Stimulated activated memory B cell treated with anti-CD40 and anti-IgM and Interleukin-4, amounts not matched to agents 10 μg/mL and 1 μg/mL and 100 μg/mL, for 72 hours (primary cell): ENCODE results near the gene RAB3A.
A peak's percentile ranks its signal among the peaks of the same experiment; 100 is the strongest.
"Not testable (repeated sequence)": the region's sequence is repeated elsewhere in the genome, so short reads cannot be mapped to it uniquely, and the experiment has no call there.

Experiments used
- ATAC-seq: fragments of 150-1000 bp; cut with Tn5 transposase; 2 replicates; pipeline ENCODE4 v1.10.0; 2021
- H3K27ac Mint-ChIP-seq: one replicate; pipeline ENCODE4 v1.8.0; 2022; ENCODE audit warnings: mild to moderate bottlenecking, mixed read lengths
- H3K27me3 Mint-ChIP-seq: one replicate; pipeline ENCODE4 v1.8.0; 2022; ENCODE audit warnings: mixed read lengths
- H3K36me3 Mint-ChIP-seq: one replicate; pipeline ENCODE4 v1.8.0; 2022; ENCODE audit warnings: mixed read lengths
- H3K4me1 Mint-ChIP-seq: one replicate; pipeline ENCODE4 v1.8.0; 2022; ENCODE audit warnings: mixed read lengths
- H3K4me3 Mint-ChIP-seq: one replicate; pipeline ENCODE4 v1.8.0; 2022; ENCODE audit warnings: mild to moderate bottlenecking, moderate library complexity, mixed read lengths
- H3K9me3 Mint-ChIP-seq: one replicate; pipeline ENCODE4 v1.8.0; 2022; ENCODE audit warnings: mixed read lengths

RAB3A gene

DNA sequence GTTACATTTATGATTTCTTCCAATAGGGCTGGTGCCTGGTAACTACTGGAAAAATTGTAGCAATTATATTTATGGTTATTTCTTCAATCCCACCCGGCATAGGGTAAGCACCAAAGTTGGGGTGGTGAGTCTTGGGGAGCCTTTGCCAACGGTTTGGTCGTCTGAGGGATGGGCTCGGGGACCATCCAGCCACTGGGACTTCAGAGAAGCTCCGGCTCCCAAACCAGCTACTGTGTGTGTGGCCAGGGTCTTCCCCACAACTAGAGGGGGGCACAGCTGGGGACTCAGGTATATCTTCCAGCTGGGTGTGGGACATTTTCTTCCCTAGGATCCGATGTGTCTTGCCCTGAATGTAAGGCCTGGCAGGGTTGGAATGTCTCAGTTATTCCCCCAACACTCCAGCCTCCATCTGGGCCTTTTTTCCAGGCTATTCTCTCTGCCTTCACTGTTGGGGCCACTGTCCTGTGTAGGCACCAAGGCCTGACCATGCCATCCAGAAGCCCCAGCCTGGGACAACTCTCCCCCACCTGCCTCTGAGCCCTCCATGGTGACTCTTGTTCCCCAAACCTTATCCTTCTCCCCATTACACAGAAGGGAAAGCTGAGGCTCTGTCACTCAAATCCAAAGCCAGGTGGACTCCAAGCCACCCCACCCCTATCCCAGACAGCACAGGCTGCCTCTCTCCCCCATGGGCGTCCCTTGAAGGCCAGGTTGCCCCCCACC, 31.4 kb downstream of the RAB3A start:
- Mint-ChIP-seq H3K36me3 (peaks cover 50% of the 10 kb centered on the region), H3K4me1 (peaks cover 79% of the 10 kb centered on the region), H3K9me3 (no peaks in the 10 kb centered on the region), H3K27me3 (no peaks in the 10 kb centered on the region), H3K27ac (peak overlapping the region; percentile 92), H3K4me3 (peak overlapping the region; percentile 94)
- ATAC-seq: no peak

DNA sequence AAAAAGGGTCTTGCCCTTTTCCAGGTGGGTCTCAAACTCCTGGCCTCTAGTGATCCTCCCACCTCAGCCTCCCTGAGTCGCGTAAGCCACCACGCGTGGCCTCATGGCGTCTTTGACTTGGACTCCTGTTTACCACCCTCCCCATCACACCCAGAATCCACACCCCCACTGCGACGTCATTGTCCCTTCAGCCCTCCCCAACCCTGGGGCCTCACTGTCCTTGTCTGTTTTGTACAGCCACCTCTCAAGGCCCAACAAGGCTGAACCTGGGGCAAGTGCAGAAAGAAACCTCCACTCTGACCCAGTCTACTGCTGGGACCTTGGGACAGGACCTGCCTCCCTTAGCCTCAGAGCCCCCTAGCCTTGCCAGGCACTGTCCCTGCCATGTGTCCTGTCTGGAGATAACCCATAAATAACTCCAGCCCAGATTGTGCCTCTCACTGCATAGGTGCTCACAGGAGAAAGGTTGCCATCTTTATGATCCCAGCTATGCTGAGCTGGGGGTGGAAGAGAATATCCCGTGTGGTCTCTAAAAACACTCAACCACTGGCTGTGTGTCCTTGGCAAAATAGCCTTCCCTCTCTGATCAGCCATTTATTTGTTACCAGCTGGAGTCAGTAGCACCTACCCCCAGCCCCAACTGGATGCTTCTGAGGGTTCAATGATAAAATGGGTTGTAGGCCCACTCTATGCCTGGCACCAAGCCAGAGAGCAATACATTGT, 32.1 kb downstream of the RAB3A start:
- ATAC-seq: no peak
- Mint-ChIP-seq H3K4me3 (peak overlapping the region; percentile 91), H3K27ac (peak overlapping the region; percentile 92), H3K27me3 (no peaks in the 10 kb centered on the region), H3K9me3 (no peaks in the 10 kb centered on the region), H3K36me3 (peaks cover 50% of the 10 kb centered on the region), H3K4me1 (peaks cover 72% of the 10 kb centered on the region)

DNA sequence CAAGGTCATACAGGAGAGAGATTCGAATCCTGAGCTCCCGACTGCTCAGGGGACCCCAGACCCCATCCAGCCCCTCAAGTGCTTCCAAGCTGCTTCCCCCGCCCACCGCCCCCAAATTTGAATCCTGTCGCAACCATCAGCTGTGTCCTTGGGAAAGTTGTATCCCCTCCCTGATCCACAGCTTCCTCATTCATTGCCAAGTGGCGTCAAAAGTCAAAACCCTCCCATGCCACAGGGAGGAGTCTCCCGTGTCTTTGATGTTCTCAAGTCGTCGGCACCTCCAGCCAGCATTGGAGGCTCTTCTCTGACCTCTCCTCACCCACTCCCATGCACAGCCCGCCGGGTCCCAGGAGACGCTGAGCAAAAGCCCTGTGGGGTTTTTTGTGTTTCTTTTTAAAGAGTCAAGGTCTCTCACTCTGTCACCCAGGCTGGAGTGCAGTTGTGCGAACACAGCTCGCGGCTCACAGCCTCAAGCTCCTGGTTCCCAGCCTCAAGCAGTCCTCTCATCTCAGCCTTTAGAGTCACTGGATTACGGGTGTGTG, 33.1 kb downstream of the RAB3A start:
- Mint-ChIP-seq H3K27ac (peak overlapping the region; percentile 92), H3K4me1 (peaks cover 64% of the 10 kb centered on the region), H3K36me3 (peaks cover 51% of the 10 kb centered on the region), H3K9me3 (no peaks in the 10 kb centered on the region), H3K4me3 (peak overlapping the region; percentile 91), H3K27me3 (no peaks in the 10 kb centered on the region)
- peak; percentile 50 for ATAC-seq

DNA sequence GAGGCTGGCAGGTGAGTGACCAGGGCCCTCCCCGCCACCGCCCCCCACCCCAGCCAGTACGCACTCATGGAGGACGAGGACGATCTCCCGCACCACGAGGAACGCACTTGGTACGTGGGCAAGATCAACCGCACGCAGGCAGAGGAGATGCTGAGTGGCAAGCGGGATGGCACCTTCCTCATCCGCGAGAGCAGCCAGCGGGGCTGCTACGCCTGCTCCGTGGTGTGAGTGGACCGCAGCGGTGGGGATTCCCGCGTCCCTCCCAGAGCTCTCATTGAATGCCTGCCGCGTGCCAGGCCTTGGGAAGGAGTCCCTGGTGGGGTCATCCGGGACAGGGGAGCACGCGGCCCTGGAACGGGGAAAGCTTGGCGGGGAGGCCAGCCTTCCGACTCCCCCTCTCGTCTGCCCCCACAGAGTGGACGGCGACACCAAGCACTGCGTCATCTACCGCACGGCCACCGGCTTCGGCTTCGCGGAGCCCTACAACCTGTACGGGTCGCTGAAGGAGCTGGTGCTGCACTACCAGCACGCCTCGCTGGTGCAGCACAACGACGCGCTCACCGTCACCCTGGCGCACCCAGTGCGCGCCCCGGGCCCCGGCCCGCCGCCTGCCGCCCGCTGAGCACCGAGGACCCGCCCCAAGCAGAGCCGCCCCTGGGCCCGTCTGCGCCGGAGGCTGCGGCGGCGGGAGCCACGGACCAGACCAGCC, 35.0 kb downstream of the RAB3A start:
- H3K27me3 Mint-ChIP-seq: no peaks in the 10 kb centered on the region
- H3K27ac Mint-ChIP-seq: peak overlapping the region; percentile 92
- H3K9me3 Mint-ChIP-seq: no peaks in the 10 kb centered on the region
- H3K36me3 Mint-ChIP-seq: peaks cover 38% of the 10 kb centered on the region
- peaks cover 56% of the 10 kb centered on the region for H3K4me1 Mint-ChIP-seq
- H3K4me3 Mint-ChIP-seq: peak overlapping the region; percentile 91
- peak; percentile 7 for ATAC-seq

DNA sequence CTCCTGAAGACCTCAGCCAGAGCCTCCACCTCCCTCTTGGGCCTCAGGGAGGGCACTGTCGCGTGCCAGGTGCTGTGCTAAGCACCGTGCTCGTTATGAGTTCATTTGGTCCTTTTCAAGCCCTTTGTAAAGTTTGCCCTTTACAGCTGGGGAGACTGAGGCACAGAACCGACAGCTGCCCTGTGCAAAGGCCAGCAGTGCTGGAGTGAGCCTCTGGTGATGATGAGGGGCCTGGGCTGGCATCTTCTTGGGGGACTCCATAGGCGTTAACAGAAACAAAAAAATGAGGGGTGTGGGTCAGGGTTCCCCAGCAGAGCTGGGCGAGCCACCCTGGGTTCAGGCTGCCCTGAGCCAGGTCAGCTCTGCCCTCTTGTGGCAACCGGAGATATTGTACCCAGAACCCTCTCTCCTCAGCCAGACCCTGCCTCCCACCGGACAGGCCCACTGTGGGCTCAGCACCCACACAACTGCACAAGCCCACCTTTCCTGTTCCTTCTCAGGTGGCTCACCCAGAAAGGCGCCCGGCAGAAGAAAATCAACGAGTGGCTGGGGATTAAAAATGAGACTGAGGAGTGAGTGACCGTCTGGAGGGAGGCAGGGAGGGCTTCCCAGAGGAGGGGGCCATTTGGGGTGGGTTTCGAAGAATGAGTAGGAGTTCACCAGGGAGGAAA, 35.7 kb downstream of the RAB3A start:
- Mint-ChIP-seq H3K27ac (peak overlapping the region; percentile 92), H3K36me3 (peaks cover 45% of the 10 kb centered on the region), H3K27me3 (no peaks in the 10 kb centered on the region), H3K4me3 (peak overlapping the region; percentile 91), H3K9me3 (no peaks in the 10 kb centered on the region), H3K4me1 (peaks cover 52% of the 10 kb centered on the region)
- ATAC-seq: peak; percentile 49

DNA sequence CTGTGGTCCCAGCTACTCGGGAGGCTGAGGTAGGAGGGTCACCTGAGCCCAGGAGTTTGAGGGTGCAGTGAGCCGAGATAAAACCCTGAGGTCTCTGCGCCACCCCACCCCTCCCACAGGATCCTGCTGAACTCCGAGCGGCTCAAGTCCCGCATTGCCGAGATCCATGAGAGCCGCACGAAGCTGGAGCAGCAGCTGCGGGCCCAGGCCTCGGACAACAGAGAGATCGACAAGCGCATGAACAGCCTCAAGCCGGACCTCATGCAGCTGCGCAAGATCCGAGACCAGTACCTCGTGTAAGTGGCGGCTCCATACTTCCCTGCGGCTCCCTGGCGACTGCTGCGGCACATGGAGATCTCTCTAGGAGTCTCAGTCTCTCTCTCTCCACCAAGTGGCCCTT, 36.8 kb downstream of the RAB3A start:
- Mint-ChIP-seq H3K27me3 (no peaks in the 10 kb centered on the region), H3K27ac (no peak overlapping the region), H3K4me3 (no peak overlapping the region), H3K4me1 (peaks cover 44% of the 10 kb centered on the region), H3K36me3 (peaks cover 48% of the 10 kb centered on the region), H3K9me3 (no peaks in the 10 kb centered on the region)
- ATAC-seq: no peak

DNA sequence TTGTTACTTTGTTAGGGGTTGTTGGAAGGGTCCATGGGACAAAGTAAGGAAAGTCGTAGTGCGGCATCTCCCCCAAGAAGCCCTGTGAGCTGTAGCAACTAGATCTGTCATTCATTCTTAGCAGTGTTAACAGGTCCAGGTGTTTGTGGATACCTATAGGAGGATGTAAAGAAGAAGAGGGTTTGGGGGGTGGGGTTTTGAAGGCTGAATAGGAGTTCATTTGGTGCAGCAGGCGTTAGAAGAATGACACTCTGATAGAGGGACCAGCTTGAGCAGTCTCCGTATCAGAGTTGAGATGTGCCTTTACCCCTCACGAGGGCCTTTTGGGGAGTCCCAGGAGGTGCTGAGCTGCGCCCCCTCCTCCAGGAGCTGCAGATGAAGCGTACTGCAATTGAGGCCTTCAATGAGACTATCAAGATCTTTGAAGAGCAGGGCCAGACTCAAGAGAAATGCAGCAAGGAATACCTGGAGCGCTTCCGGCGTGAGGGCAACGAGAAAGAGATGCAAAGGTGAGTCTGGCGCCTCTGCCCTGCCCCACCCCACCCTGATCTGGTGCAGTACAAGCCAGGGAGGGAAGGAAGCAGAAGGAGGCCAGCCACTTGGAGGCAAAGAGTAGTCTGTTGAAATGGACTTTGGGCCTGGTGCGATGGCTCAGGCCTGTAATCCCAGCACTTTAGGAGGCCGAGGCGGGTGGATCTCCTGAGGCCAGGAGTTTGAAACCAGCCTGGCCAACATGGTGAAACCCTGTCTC, 37.9 kb downstream of the RAB3A start:
- H3K4me1 Mint-ChIP-seq: peaks cover 40% of the 10 kb centered on the region
- H3K27me3 Mint-ChIP-seq: no peaks in the 10 kb centered on the region
- no peak overlapping the region for H3K27ac Mint-ChIP-seq
- H3K9me3 Mint-ChIP-seq: no peaks in the 10 kb centered on the region
- no peak for ATAC-seq
- no peak overlapping the region for H3K4me3 Mint-ChIP-seq
- H3K36me3 Mint-ChIP-seq: peaks cover 48% of the 10 kb centered on the region

DNA sequence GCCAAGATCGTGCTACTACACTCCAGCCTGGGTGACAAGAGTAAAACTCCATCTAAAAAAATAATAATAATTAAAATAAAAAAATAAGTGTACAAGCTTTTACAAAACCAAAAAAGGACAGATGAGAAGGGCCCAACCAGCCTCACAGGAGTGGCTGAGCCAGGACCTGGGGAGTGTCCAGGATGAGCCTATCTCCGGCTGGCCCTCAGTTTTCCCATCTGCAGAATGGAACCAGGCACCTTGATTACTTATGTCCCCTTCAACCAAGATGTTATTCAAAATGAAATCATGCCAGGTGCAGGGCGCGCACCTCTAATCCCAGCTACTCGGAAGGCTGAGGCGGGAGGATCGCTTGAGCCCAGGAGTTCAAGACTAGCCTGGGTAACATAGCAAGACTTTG, 39.8 kb downstream of the RAB3A start:
- Mint-ChIP-seq H3K27ac (no peak overlapping the region), H3K27me3 (no peaks in the 10 kb centered on the region)
- ATAC-seq: no peak

DNA sequence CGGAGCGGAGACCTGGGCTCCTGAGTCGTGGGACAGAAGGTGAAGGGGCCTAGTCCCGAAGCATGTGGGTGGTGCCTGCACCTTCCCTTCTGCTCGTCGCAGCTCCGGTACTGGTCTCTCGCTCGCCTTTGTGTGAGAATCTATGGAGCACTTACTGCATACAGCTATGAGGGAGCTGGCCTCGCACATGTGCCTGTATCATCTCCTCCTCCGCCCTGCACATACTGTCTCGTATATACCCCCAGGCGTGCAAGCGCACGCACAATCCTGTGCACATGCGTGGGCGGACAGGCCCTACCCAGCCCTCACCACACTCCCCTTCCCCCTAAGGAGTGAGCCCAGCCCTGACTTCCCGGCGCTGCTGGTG, 42.2 kb downstream of the RAB3A start:
- peak overlapping the region; percentile 54 for H3K27ac Mint-ChIP-seq
- H3K27me3 Mint-ChIP-seq: no peaks in the 10 kb centered on the region
- H3K4me3 Mint-ChIP-seq: peak overlapping the region; percentile 55
- H3K36me3 Mint-ChIP-seq: peaks cover 28% of the 10 kb centered on the region
- no peaks in the 10 kb centered on the region for H3K9me3 Mint-ChIP-seq
- no peak for ATAC-seq
- peaks cover 20% of the 10 kb centered on the region for H3K4me1 Mint-ChIP-seq

More for the DNA sequence above, 39.8 kb downstream of the RAB3A start:
- H3K9me3 Mint-ChIP-seq: no peaks in the 10 kb centered on the region
- H3K4me3 Mint-ChIP-seq: no peak overlapping the region
- peaks cover 30% of the 10 kb centered on the region for H3K4me1 Mint-ChIP-seq
- H3K36me3 Mint-ChIP-seq: peaks cover 47% of the 10 kb centered on the region

DNA sequence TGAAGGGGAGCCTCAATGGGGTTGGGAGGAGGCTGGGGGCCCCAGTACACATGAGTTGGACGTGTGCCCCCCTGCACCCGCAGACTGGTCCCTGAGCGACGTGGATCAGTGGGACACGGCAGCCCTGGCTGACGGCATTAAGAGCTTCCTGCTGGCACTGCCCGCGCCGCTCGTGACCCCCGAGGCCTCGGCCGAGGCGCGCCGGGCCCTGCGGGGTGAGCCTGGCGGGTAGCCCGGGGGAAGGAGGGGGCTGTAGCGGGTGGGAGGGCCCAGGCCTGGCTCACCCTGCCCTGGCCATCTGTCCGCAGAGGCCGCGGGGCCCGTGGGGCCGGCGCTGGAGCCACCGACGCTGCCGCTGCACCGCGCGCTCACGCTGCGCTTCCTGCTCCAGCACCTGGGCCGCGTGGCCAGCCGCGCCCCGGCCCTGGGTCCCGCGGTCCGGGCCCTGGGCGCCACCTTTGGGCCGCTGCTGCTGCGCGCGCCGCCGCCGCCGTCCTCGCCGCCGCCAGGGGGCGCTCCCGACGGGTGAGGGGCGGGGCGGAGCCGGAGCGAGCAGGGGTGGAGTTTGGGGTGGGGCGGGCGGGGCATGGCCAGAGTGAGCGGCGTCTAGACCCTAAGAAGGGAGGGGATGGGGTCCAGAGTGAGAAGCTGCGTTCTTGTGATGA, 42.7 kb downstream of the RAB3A start:
- Mint-ChIP-seq H3K27me3 (no peaks in the 10 kb centered on the region), H3K9me3 (no peaks in the 10 kb centered on the region), H3K36me3 (peaks cover 27% of the 10 kb centered on the region), H3K27ac (peak overlapping the region; percentile 84), H3K4me3 (peak overlapping the region; percentile 71), H3K4me1 (peaks cover 25% of the 10 kb centered on the region)
- ATAC-seq: peak; percentile 95

DNA sequence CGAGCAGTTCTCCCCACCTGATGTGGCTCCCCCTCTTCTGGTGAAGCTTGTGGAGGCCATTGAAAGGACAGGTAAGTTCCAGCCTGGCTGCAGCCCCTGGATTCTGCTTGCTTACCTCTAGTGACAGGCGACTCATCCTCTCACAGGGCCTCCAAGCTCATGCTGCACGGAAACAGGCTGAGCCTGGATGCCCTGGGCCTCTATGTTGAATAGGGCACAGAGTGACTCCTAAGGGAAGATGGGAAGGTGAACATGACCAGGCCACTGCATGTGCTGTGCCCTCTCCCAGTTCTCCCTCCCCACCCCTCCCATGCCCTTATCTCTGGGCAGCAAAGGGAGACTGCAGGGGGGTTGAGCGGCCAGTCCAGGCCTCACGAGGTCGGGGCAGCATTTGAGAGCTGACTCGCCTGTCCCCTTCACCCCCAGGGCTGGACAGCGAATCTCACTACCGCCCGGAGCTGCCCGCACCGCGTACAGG, 43.3 kb downstream of the RAB3A start:
- H3K9me3 Mint-ChIP-seq: no peaks in the 10 kb centered on the region
- H3K4me3 Mint-ChIP-seq: peak overlapping the region; percentile 71
- H3K27ac Mint-ChIP-seq: peak overlapping the region; percentile 84
- no peaks in the 10 kb centered on the region for H3K27me3 Mint-ChIP-seq
- ATAC-seq: no peak
- H3K4me1 Mint-ChIP-seq: peaks cover 29% of the 10 kb centered on the region
- peaks cover 23% of the 10 kb centered on the region for H3K36me3 Mint-ChIP-seq

DNA sequence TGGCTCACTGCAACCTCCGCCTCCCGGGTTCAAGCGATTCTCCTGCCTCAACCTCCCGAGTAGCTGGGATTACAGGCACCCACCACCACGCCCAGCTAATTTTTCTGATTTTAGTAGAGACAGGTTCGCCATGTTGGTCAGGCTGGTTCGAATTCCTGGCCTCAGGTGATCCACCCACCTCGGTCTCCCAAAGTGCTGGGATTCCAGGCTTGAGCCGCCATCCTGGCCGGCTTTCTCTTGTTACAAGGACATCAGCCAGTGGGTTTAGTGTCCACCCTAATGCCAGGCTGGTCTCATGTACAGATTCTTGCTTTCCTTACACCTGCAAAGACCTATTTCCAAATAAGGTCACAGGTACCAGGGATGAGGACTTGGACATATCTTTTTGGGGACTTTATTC, 44.0 kb downstream of the RAB3A start:
- no peaks in the 10 kb centered on the region for H3K27me3 Mint-ChIP-seq
- peaks cover 33% of the 10 kb centered on the region for H3K4me1 Mint-ChIP-seq
- no peak overlapping the region for H3K27ac Mint-ChIP-seq
- H3K9me3 Mint-ChIP-seq: no peaks in the 10 kb centered on the region
- no peak overlapping the region for H3K4me3 Mint-ChIP-seq
- ATAC-seq: no peak
- H3K36me3 Mint-ChIP-seq: peaks cover 21% of the 10 kb centered on the region

DNA sequence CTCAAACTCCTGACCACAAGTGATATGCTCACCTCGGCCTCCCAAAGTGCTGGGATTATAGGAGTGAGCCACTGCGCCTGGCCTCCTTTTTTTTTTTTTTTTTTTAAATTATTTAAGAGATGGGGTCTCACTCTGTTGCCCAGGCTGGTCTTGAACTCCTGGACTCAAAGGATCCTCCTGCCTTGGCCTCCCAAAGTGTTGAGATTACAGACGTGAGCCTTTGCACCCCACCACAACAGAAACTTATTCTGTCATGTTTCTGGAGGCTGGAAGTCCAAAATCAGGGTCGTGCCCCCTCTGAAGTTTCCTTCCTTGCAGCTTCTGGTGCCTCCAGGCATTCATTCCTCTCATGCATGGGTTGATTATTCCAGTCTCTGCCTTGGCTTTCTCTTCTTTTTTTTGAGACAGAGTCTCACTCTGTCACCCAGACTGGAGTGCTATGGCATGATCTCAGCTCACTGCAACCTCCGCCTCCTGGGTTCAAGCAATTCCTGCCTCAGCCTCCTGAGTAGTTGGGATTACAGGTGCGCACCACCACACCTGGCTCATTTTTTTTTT, 44.7 kb downstream of the RAB3A start:
- not testable (repeated sequence) for H3K4me3 Mint-ChIP-seq, H3K27ac Mint-ChIP-seq, H3K9me3 Mint-ChIP-seq, H3K27me3 Mint-ChIP-seq, ATAC-seq
- peaks cover 21% of the 10 kb centered on the region for H3K36me3 Mint-ChIP-seq
- peaks cover 40% of the 10 kb centered on the region for H3K4me1 Mint-ChIP-seq

DNA sequence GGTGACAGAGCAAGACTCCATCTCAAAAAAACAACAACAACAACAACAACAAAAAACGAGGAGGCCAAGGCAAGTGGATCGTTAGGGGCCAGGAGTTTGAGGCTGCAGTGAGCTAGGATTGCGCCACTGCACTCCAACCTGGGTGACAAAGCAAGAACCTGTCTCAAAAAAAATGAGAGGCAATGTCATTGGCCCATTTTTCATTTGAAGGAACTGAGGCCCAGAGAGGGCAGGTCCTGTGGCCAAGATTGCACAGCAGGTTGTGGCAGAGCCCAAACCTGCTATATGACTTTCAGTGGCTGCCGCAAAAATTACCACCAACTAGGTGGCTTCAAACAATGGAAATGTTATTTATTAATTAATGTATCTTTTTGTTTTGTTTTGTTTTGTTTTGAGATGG, 45.4 kb downstream of the RAB3A start:
- Mint-ChIP-seq H3K4me1 (peaks cover 45% of the 10 kb centered on the region), H3K4me3 (no peak overlapping the region), H3K27me3 (no peaks in the 10 kb centered on the region), H3K27ac (no peak overlapping the region), H3K9me3 (no peaks in the 10 kb centered on the region), H3K36me3 (peaks cover 17% of the 10 kb centered on the region)
- ATAC-seq: no peak
